GM12872 (cell line): Measurements from ENCODE around the gene PHACTR4.

ENCODE experiments used
- CTCF ChIP-seq: IDR thresholded peaks from 3 replicates; pipeline ENCODE4 v1.5.1; 2011; ENCODE audit warnings: low read depth, mild to moderate bottlenecking, low read length, moderate library complexity; ENCODE audit not compliant: insufficient read depth

The PHACTR4 gene

GRCh38 chr1:28428990-28429520, 59.5 kb downstream of the PHACTR4 start:
- TF ChIP-seq CTCF, result no peak

- TF ChIP-seq CTCF, result peak; percentile 18; the same call in 1 of the 3 replicates
Measured at GRCh38 chr1:28436211-28436769, 66.8 kb downstream of the PHACTR4 start.

GRCh38 chr1:28437264-28437923, 67.9 kb downstream of the PHACTR4 start:
- no peak for TF ChIP-seq CTCF

GRCh38 chr1:28437924-28438699, 68.6 kb downstream of the PHACTR4 start:
- TF ChIP-seq CTCF, result no peak

GRCh38 chr1:28439320-28439719, 69.8 kb downstream of the PHACTR4 start:
- TF ChIP-seq CTCF, result no peak

DNA sequence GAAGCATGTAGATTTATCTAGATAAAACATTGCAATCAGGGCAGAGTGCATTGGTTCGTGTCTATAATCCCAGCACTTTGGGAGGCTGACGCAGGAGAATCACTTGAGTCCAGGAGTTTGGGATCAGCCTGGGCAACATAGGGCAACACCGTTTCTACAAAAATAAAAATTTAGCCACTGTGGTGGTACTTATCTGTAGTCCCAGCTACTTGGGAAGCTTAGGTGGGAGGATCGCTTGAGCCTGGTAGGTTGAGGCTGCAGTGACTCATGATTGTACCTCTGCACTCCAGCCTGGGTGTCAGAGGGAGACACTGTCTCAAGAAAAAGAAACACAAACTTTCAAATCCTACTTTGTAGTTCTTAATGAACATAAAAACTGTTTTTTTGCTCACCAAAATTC, 72.1 kb downstream of the PHACTR4 start:
- TF ChIP-seq CTCF, result no peak

GRCh38 chr1:28443550-28443949, 74.0 kb downstream of the PHACTR4 start:
- no peak for TF ChIP-seq CTCF
